A204.1 (cell line): Measurements from ENCODE around the gene C1D.
"Not testable (repeated sequence)": the region's sequence is repeated elsewhere in the genome, so short reads cannot be mapped to it uniquely, and the experiment has no call there.

ENCODE experiments used
- FAIRE-seq: peaks from 2 replicates; lab custom pipeline; 2012; peaks lifted over from hg19 to GRCh38; lab: Jason Lieb, UNC

The C1D gene

DNA sequence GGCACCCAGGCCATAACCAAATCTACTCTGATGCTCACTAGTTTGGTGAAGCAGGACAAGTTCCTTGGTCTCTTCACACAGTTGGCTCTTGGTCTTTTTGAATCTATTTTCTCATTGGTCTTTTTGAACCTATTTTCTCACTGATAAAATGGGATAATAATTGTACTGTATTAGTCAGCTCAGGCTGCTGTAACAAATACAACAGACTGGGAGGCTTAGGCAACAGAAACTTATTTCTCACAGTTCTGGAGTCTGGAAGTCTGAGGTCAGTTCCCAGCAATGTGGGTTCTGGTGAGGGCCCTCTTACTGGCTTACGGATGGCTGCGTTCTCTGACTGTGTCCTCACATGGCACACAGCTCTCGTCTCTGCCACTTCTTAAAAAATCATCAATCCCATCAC, 63.5 kb downstream of the C1D start:
- no peak for FAIRE-seq

DNA sequence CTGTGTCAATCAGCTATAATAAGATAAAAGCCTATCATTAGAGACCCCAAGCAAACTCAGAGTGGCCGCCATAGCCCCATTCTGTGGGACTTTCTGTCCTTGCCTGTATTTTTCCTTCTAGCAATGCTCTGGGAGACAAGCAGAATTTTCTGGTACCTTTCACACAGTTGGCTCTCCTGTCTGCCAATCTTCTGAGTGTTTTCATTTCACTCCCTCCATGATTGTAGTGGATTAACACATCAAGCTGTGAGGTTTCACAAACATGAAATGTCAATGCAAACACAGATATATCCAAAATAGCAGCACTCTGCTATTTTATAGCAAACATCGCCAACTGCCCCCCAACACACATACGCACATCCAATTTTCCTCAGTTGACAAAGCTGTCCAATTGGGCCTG, 64.9 kb downstream of the C1D start:
- no peak for FAIRE-seq

DNA sequence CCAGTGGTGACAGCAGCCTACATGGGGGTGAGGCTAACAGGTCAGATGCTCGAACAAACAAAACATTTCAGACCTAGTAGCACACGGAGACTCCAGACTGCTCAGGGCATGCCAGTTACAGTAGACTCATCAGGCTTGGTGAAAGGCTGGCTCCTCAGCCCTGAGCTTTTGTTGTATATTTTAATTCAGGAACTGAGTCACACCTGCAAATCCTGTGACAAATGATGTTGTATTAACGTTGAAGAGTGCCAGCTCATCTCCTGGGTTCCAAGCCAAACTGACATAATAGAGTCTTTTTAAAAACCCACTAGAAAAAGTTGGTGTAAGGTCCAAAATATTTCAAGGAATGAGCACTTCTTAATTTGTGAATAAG, 65.3 kb downstream of the C1D start:
- no peak for FAIRE-seq

DNA sequence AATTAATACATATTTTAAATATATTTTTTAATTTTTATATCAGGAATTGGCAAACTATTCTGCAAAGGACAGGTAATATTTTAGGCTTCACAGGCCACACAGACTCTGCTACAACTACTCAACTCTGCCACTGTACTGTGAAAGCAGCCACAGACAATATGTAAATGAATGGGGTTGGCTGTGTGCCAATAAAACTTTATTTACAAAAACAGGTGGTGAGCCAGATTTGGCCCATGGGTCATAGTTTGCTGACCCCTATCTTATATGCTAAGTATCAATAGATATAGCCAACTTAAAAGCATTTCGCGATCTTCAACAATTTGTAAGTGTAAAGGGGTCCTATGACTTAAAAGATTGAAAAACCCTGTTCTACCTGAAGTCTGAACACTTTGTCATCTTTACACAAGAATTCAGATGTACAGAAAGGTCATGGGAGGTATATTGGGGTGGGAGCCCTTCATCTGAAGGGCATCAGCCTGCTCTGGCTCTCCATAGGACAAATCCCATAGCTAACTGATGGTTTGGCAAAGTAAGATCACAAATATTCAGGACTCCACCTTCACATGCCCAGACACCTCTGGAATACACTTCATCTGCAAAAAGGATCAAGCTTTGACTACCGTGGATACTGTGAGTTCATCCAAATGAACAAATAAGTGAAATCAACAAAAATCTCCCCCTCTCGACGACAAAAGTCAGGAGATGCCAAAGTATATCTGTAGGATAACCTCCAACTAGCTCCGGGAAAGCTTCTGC, 65.9 kb downstream of the C1D start:
- FAIRE-seq: no peak

DNA sequence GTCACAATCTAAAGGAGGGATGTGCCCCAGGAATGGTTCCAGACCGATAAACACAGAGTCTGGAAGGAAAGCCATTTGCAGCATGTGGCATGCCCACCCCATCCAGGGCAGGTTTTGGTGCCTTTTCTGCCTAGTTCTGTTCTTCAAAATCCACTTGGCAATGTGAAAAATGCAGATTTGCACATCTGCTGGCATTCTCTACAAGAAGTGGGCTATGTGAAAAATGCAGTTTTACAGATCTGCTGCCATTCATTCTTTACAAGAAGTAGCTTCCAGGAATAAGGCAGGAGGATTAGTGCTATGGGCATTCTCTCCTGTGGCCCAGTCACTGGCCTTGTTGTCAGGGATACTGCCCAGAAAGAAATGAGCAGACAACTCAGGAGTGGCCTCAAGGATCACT, 68.1 kb downstream of the C1D start:
- FAIRE-seq: no peak

DNA sequence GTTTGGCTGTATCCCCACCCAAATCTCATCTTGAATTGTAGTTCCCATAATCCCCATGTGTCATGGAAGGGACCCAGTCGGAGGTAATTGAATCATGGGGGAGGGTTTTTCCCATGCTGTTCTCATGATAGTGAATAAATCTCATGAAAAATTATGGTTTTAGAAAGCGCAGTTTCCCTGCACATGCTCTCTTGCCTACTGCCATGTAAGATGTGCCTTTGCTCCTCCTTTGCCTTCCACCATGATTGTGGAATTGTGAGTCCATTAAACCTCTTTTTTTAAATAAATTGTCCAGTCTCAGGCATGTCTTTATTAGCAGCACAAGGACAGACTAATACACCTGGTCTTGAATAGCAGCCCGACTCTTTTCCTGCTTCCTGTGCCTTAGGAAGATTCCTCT, 68.7 kb downstream of the C1D start:
- FAIRE-seq: not testable (repeated sequence)

- no peak for FAIRE-seq
These were observed 69.5 kb downstream of the C1D start for GRCh38 chr2:67993329-67993728.

DNA sequence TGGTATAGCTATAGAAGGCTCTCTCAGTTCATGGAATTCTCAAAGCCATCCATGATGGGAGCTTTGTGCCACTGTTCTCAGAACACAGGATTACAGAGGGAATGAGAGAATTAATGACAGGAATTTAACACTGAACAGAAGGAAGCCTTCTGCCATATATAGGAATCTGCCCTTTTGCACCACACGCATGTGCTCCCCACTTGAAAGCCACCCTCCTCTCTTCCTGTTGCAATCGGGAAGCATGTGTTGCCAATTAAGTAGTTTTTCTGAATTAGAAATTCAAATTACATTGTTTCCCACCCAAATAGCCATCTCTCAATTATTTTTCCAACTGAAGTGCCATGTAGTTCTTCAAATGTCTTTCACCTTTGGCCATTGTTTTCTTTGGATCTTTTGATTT, 71.3 kb downstream of the C1D start:
- FAIRE-seq: no peak
